GM21529 (cell line): ENCODE data around the gene PARP15.
"Not testable (repeated sequence)": the region's sequence is repeated elsewhere in the genome, so short reads cannot be mapped to it uniquely, and the experiment has no call there.

Source experiments
- ATAC-seq: cut with Tn5 transposase; IDR thresholded peaks from one replicate; pipeline ENCODE4 v1.9.1; 2021; ENCODE audit not compliant: unreplicated experiment

The PARP15 gene

DNA sequence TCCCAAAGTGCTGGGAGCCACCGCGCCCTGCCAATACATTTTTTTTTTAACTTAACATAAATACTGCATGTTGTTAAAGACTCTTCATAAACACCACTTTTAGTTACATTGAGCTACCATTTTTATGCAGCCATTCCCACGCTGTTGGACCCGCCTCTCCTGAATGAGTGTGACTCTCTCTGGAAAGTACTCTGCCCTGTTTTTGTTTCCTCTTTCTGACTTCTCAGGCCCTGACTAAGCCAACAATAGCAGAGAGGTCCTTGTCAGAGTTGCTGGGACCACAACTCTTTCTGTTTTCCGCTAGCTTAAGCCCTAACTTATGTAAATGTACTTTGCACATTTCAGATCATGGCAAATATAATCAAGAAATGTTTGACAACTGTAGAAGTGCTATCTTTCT lies 35.2 kb downstream of the PARP15 start:
- ATAC-seq = no peak

DNA sequence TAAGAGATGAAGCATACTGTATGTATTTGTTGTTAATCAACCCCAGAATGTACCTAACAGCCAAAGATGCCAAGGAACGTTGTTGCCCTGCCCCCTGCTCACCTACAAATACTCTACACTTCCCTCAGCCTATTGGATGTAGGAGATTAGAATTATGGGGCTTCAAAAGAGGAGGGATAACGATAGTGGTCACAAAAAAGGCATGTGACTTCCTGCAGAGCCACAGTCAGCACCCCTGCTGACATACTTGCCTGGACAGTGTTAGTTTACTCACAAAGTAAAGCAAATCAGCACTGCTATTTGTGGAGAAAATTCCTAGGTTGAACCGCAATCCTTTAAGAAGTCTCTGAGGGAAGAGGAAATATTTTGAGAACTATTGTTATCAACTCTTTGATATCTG lies 37.9 kb downstream of the PARP15 start:
- no peak for ATAC-seq

DNA sequence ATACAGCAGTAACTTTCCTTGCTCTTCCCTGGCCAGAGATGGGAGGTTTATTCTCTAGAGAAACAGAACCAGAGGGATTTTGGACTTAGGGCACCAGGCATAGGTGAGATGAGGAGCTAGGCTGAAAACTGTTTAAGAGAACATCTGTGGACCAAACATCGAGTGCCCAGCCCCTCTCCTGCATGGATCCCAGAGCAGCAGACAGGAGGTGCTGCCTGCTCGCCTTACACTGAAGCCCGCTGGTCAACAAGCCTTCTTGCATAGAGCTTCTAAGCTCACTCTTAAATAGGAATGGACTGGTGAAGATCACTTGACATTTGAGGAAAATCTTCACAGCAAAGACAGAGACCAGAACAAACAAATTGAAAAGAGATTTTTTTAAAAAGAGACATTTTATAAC lies 41.2 kb downstream of the PARP15 start:
- no peak for ATAC-seq

DNA sequence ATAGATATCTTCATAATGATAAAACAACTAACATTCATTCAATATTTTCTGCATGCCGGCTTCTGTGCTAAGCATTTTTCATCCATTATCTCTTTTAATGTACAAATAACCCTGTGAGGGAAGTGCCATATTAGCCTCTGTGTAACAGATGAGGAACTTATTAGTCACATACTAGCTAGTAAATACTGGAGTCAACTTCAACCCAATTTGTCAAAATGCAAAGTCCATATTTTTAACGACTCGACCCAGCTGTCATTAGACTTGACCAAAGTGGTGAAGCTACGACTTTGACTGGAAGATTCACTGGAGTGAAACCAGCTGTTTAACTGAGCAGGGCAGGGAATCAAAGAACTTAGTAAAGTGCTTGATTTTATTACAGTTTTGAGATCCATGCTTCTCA lies 41.6 kb downstream of the PARP15 start:
- ATAC-seq = no peak

DNA sequence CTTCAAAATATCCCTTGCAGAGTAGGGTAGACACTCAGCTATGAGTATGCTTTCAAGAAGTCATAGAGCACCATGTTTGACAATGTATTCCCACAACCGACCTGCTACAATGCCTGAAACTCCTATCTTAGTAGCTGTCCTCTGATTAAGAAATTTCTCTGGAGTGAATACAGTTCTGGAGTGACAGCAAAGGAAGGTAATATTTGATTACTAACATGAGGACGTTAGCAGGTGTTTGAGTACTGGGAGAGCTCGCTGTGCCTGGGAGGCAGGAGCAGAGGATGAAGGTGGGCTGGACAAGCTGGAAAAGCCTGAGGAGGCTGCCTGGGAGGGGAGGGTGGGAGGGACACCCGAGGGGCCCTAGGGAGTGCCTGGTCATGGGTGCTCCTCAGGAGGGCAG lies 42.9 kb downstream of the PARP15 start:
- no peak for ATAC-seq

DNA sequence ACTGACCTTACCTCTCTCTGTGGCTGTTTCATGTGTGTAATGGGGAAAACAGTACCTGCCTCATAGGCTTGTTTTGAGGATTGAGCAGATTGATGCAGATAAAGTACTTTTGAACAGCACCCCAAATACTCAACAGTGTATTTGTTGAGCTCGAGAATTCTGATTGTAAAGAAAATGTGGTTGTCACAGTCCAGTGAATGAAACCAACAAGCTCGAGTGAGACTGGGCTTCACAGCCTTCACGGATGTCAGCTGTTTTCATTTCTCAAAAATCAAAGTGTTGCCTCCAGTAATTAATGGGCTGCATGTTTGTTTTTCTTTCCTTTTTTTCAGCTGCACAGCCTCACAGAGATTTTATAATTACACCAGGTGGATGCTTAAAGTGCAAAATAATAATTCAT lies 43.7 kb downstream of the PARP15 start:
- no peak for ATAC-seq

DNA sequence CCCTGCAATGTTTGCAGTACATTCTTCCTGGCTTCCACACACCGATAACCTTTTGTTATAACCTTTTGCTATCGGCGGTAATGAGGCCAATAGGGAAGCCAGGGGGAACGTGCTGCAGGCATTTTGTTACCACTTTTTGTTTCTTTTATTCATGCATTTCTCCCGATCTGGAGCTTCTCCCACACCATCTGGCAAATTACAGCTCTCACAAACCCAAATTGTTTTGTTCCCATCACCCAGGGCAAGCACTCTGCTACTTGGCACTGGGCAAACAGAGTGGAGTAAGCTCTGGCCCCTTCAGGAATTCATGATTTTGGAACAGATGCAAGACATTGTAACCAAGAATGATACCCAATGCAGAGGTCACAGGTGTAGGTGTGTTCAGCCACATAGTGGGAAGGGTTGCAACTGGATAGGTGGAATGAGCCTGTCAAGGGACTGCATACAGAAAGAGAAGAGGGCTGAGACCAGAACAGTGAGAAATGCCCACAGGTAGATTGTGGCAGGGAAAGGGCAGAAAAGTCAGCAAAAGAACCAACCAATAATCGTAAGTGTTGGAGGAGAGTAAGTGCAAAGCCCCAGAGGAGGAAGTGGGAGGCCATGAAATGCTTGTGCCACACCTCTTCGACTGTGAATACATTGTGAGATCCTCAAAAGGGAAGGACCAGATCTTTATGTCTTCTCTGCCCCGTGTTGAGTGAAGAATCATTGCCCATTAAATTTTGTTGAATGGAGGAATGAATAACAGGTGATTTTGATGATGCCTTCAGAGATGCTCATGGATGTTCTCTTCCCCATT lies 45.8 kb downstream of the PARP15 start:
- no peak for ATAC-seq

DNA sequence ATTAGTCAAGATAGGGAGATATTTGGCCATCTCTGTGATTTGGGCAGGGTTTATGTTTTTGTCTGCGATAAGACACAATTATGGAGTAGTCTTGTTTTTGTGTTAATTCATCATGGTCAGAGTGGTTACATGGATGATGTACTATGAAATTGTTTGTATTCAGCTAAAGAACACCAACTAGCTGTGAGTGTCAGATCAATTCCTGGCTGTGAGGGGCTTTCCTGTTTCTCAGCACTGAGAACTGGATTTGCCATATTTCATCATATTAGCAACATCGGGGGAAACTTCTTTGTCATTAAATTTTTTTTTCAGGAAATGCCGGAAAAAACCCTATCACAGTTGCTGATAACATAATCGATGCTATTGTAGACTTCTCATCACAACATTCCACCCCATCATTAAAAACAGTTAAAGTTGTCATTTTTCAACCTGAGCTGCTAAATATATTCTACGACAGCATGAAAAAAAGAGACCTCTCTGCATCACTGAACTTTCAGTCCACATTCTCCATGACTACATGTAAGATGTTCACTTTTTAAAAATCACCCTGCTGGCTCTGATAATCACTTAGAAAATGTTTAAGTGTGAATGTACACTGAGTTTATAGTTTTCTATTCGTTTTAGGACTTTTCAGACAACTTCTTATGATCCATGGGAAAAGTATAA lies 49.2 kb downstream of the PARP15 start:
- no peak for ATAC-seq

DNA sequence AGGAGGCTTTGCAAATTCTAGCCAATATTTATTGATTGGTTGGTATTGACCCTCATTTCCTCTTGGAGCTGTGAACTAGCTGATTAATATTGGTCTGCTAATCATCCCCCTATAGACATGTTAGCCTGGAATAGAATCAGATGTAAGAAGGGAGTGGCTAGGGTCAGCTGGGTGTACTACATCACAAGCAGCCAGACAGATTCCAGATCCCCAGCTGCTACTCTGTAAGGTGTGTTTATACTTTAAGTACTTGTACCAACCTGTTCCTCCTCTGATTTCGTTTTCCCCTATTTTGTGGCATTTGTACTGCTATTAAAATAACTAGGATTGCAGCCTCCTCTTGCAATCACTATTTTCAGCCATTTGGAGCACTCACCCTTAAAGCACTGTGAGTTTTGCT lies 49.9 kb downstream of the PARP15 start:
- ATAC-seq = no peak

DNA sequence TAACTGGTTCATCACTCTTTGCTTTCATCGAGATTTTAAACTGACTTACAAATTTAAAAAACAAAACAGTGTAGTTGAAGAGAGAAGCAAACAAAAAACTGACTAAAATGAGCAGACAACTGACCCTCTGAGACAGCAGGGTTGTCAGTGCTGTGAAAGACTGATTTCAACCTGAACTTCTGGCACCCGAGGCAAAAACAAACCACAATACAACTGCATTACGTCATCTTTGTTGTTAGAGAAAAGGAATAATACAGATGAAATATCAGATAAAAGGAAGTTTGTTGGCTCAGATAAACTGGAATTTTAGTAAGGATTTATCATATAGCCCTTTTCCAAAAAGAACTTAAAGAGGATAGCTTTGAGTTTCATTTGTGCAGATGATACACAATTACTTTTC lies 51.1 kb downstream of the PARP15 start:
- ATAC-seq = no peak

DNA sequence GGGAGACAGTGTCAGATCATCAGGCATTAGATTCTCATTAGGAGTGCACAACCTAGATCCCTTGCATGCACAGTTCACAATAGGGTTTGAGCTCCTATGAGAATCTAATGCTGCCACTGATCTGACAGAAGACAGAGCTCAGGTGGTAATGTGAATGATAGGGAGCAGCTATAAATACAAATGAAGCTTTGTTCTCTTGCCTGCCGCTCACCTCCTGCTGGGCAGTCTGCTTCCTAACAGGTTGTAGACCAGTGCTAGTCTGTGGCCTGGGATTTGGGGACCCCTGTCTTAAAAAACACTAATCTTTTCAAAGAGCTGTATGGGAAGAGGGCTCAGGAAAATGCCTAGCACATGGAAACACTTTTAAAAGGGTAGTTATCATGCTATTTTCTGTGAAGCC lies 52.3 kb downstream of the PARP15 start:
- no peak for ATAC-seq

DNA sequence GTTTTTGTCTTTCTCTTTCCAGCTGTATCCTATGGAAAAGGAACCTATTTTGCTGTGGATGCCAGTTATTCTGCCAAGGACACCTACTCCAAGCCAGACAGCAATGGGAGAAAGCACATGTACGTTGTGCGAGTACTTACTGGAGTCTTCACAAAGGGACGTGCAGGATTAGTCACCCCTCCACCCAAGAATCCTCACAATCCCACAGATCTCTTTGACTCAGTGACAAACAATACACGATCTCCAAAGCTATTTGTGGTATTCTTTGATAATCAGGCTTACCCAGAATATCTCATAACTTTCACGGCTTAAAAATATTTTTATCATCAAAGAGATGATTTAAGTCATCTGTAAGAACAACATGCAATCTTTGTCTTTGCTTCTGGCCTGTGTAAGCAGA lies 58.3 kb downstream of the PARP15 start:
- ATAC-seq = no peak

DNA sequence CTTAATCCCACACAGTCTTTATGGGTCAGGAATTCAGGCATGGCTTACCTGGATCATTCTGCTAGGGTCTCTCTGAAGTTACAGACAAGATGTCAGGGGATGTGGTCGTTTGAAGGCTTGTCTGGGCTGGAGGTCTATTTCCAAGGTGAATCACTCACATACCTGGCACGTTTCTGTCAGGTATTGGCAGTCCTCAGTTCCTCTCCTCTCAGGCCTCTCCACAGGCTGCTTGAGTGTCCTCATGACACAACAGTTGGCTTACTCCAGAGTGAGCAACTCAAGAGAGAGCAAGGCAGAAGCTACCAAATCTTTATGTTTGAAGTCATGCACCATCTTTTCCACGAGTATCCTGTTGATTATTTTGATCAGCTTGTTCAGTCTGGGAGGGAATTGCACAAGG lies 59.2 kb downstream of the PARP15 start:
- no peak for ATAC-seq

DNA sequence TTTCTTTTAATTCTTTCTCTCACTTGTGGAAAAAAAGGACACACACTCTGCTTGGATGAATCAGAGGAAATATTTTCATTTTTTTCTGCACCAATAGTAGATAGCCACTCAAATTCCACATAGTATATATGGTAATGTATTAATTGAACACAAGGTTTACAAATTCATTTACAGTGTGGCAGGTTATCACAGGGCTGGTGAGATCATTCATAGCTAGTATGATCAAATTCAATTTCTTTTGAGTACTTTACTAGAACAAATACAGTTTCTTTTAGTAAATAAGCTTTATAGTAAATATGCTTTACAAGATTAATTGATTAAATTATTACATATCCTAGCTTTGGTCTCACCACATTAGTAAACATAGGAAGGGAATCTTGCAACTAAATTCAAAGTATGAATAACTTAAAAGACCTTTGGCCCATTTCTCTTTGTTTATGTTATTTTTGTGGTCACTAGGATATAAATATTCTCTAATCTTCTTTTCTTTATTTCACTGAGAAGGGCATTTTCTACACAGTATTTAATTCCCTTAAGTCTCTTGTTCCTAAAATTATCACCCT lies 63.1 kb downstream of the PARP15 start:
- ATAC-seq = no peak

DNA sequence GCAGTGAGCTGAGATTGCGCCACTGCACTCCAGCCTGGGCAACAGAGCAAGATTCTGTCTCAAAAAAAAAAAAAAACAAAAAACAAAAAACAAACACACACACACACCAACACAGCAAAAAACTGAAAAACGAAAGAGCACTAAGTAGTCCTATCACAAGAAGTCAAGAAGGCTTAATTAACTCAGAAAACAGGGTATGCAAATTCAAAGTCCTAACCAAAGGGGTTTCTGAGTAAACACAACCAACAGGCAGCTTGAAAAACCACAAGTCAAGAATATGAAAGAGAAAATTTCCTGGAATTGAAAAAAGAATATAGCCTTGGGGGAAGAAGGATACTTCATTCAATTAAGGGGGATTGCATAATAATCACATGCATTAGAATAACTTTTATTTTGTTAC lies 65.5 kb downstream of the PARP15 start:
- peak; percentile 78 for ATAC-seq

DNA sequence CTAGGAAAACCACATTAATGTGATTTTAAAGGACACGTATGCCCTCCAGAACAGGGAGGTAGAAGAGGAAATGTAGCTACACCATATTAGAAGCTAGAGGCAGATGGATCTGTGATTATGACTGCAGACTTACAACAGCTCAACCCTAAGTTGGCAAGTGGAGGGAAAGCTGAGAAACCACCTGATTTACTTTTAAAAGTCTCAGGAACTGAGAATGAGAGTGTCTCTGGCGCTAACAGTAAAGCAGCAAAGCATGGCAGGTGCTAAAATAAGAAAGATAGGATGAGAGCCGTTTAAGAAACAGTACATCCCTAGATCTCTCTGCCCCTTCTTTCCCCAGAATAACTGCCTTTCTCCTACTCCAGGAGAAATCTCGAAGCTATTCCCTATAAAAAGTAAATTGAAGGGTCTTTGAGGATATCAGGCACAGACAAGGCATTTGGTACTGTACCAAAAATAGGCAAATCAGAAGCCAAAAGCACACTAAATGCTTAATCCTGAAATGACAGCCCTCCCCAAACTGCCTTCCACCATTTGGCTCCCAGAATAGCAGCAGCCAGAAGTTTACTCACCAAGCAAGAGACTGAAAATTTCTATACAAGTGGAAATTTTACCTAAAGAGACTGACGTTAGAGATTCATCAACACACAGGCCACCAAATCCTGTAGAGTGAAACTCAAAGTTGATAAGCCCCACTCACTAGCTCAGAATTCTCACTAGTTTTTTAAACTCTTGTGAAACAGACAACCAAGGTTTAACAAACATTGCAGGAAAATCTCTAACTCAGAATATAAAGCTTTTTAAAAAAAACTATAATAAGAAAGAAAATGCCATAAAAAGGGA lies 68.9 kb downstream of the PARP15 start:
- ATAC-seq = peak; percentile 52

DNA sequence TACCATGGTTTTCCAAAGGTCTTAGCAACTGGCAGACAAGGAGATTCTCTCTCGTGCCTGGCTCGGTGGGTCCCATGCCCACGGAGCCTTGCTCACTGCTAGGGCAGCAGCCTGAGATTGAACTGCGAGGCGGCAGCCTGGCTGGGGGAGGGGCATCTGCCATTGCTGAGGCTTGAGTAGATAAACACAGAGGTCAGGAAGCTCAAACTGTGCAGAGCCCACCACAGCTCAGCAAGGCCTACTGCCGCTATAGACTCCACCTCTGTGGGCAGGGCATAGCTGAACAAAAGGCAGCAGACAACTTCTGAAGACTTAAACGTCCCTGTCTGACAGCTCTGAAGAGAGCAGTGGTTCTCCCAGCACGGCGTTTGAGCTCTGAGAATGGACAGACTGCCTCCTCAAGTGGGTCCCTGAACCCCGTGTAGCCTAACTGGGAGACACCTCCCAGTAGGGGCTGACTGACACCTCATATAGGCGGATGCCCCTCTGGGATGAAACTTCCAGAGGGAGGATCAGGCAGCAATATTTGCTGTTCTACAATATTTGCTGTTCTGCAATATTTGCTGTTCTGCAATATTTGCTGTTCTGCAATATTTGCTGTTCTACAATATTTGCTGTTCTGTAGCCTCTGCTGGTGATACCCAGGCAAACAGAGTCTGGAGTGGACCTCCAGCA lies 73.9 kb downstream of the PARP15 start:
- not testable (repeated sequence) for ATAC-seq

DNA sequence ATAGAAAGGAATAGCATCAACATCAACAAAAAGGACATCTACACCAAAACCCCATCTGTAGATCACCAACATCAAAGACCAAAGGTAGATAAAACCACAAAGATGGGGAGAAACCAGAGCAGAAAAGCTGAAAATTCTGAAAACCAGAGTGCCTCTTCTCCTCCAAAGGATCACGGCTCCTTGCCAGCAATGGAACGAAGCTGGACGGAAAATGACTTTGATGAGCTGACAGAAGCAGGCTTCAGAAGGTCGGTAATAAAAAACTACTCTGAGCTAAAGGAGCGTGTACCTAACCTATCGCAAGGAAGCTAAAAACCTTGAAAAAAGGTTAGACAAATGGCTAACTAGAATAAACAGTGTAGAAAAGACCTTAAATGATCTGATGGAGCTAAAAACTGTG lies 74.5 kb downstream of the PARP15 start:
- not testable (repeated sequence) for ATAC-seq

DNA sequence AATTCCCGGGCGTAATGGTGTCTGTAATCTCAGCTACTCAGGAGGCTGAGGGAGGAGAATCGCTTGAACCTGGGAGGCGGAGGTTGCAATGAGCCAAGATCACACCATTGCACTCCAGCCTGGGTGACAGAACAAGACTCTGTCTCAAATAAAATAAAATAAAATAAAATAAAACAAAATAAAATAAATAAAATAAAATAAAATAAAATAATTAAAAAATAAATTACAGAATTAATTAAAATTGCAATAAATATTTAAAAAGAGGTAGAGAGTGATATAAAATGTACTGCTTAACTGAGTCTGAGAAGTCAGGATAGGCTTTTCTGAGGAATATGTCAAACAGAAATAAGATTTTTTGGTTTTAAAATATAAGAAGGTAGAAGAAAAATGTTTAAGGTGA lies 80.9 kb downstream of the PARP15 start:
- not testable (repeated sequence) for ATAC-seq

DNA sequence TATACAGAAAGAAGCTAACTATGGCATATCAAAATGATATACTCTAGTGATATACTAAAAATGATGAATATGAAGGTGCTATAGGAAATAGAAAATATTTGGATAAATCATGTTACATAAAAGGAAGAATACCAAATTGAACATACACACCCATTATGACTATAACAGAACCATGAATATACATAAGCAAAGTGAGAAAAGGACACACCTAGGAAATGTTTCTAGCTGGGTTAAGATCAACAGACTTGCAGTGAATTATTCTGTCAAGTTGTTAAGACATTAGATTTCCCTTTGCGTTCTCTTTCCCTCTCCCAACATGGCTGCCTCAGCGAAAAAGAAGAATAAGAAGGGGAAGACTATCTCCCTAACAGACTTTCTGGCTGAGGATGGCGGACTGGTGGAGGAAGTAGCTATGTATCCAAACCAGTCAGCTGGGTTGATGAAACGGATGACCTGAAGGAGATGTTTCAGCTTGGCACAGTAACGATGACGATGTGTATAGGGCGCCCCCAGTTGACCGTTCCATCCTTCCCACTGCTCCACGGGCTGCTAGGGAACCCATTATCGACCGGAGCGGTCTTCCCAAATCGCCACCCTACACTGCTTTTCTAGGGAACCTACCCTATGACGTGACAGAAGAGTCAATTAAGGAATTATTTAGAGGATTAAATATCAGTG lies 83.0 kb downstream of the PARP15 start:
- ATAC-seq = no peak
